ENCODE results near the gene LYAR. TPM values are rescaled to one million over a fixed set of nuclear protein-coding genes. Genes with fewer than 3 reads are reported as not detected.

LYAR gene
- total and polyA plus RNA-seq, 2 experiments from 2014 or later = 6.7 to 12.2 TPM

GRCh38 chr4:4329496-4329895, 39.5 kb upstream of the LYAR start:
- no peaks in the 10 kb centered on the region for H3K9me3 ChIP-seq (ENCODE audit: low read depth)
- no peaks in the 10 kb centered on the region for H3K27me3 ChIP-seq
- H3K4me3 ChIP-seq = no peak overlapping the region
- no peaks in the 10 kb centered on the region for H4K20me1 ChIP-seq (ENCODE audit: insufficient read depth, poor library complexity, severe bottlenecking)
- no peaks in the 10 kb centered on the region for H3K9me2 ChIP-seq (replicated peaks; ENCODE audit: insufficient read depth)
- no peak for TF ChIP-seq EZH2phosphoT487 (IDR thresholded peaks at IDR 0.05; ENCODE audit: low read depth, severe bottlenecking, unreplicated experiment)
- TF ChIP-seq EZH2 (IDR thresholded peaks at IDR 0.05; ENCODE audit: borderline replicate concordance) = no peak
- TF ChIP-seq CTCF (IDR thresholded peaks at IDR 0.05; ENCODE audit: poor library complexity) = no peak
- 92% methylated on average over 10 of the region's 10 CpGs for WGBS (ENCODE audit: low lambda C conversion rate, missing lambda C conversion rate)
- no peaks in the 10 kb centered on the region for H3K79me2 ChIP-seq
- no peak overlapping the region for H2AFZ ChIP-seq
- no peaks in the 10 kb centered on the region for H3K4me1 ChIP-seq (ENCODE audit: insufficient read depth)
- H3K27ac ChIP-seq = no peak overlapping the region
- H3K36me3 ChIP-seq (replicated peaks; ENCODE audit: insufficient read depth, low read depth) = no peaks in the 10 kb centered on the region
- H3K4me2 ChIP-seq = no peak overlapping the region
- DNase-seq (ENCODE audit: low spot score) = no peak

GRCh38 chr4:4328840-4329239, 38.9 kb upstream of the LYAR start:
- H3K36me3 ChIP-seq (replicated peaks; ENCODE audit: insufficient read depth, low read depth) = no peaks in the 10 kb centered on the region
- H3K9me3 ChIP-seq (ENCODE audit: low read depth) = no peaks in the 10 kb centered on the region
- H3K9me2 ChIP-seq (replicated peaks; ENCODE audit: insufficient read depth) = no peaks in the 10 kb centered on the region
- 89% methylated on average over 4 of the region's 4 CpGs for WGBS (ENCODE audit: low lambda C conversion rate, missing lambda C conversion rate)
- TF ChIP-seq EZH2 (IDR thresholded peaks at IDR 0.05; ENCODE audit: borderline replicate concordance) (no peak), CTCF (IDR thresholded peaks at IDR 0.05; ENCODE audit: poor library complexity) (no peak), EZH2phosphoT487 (IDR thresholded peaks at IDR 0.05; ENCODE audit: low read depth, severe bottlenecking, unreplicated experiment) (no peak)
- no peak overlapping the region for H3K4me2 ChIP-seq
- no peak for DNase-seq (ENCODE audit: low spot score)
- no peak overlapping the region for H3K4me3 ChIP-seq
- no peaks in the 10 kb centered on the region for H4K20me1 ChIP-seq (ENCODE audit: insufficient read depth, poor library complexity, severe bottlenecking)
- H3K27me3 ChIP-seq = no peaks in the 10 kb centered on the region
- H2AFZ ChIP-seq = no peak overlapping the region
- no peaks in the 10 kb centered on the region for H3K4me1 ChIP-seq (ENCODE audit: insufficient read depth)
- no peak overlapping the region for H3K27ac ChIP-seq
- no peaks in the 10 kb centered on the region for H3K79me2 ChIP-seq

GRCh38 chr4:4328206-4328605, 38.3 kb upstream of the LYAR start:
- no peak overlapping the region for H3K4me3 ChIP-seq
- H3K4me2 ChIP-seq = no peak overlapping the region
- no peaks in the 10 kb centered on the region for H4K20me1 ChIP-seq (ENCODE audit: insufficient read depth, poor library complexity, severe bottlenecking)

More at GRCh38 chr4:4328206-4328605, 38.3 kb upstream of the LYAR start:
- DNase-seq (ENCODE audit: low spot score) = no peak
- Histone ChIP-seq H3K27ac (no peak overlapping the region), H3K9me2 (replicated peaks; ENCODE audit: insufficient read depth) (no peaks in the 10 kb centered on the region), H3K9me3 (ENCODE audit: low read depth) (no peaks in the 10 kb centered on the region), H3K36me3 (replicated peaks; ENCODE audit: insufficient read depth, low read depth) (no peaks in the 10 kb centered on the region), H3K27me3 (no peaks in the 10 kb centered on the region), H3K4me1 (ENCODE audit: insufficient read depth) (no peaks in the 10 kb centered on the region), H3K79me2 (no peaks in the 10 kb centered on the region), H2AFZ (no peak overlapping the region)
- TF ChIP-seq EZH2phosphoT487 (IDR thresholded peaks at IDR 0.05; ENCODE audit: low read depth, severe bottlenecking, unreplicated experiment) (no peak), EZH2 (IDR thresholded peaks at IDR 0.05; ENCODE audit: borderline replicate concordance) (no peak), CTCF (IDR thresholded peaks at IDR 0.05; ENCODE audit: poor library complexity) (no peak)
- WGBS (ENCODE audit: low lambda C conversion rate, missing lambda C conversion rate) = 100% methylated on average over 1 of the region's 1 CpG
